MM.1S (cell line): ENCODE data around the gene PTGER2.

Source experiments
- DNase-seq: peaks from one replicate; pipeline ENCODE4 v3.0.0-alpha.2; 2015
- H2AFZ ChIP-seq: fragments of 300-600 bp; sonication (generic); 2 replicates; pipeline ENCODE4 v1.6.0; 2016; ENCODE audit warnings: antibody characterized with exemption, low read length
- H3F3A ChIP-seq: fragments of 300-600 bp; sonication (generic); 2 replicates; pipeline ENCODE4 v1.6.1; 2016; ENCODE audit warnings: mild to moderate bottlenecking, antibody characterized with exemption, low read length, moderate library complexity, mixed read lengths; ENCODE audit not compliant: insufficient read depth
- H3K27ac ChIP-seq: fragments of 300-600 bp; sonication (generic); 2 replicates; pipeline ENCODE4 v1.5.1; 2016; ENCODE audit warnings: mild to moderate bottlenecking, low read length
- H3K27me3 ChIP-seq: fragments of 300-600 bp; sonication (generic); replicated peaks from 2 replicates; pipeline ENCODE4 v1.6.0; 2016; ENCODE audit warnings: low read length; ENCODE audit not compliant: insufficient read depth
- H3K36me3 ChIP-seq: fragments of 300-600 bp; sonication (generic); replicated peaks from 2 replicates; pipeline ENCODE4 v1.6.1; 2016; ENCODE audit warnings: mild to moderate bottlenecking, low read length, mixed read lengths; ENCODE audit not compliant: insufficient read depth
- H3K4me1 ChIP-seq: fragments of 300-600 bp; sonication (generic); 2 replicates; pipeline ENCODE4 v1.6.1; 2016; ENCODE audit warnings: low read length, mixed read lengths
- H3K4me2 ChIP-seq: fragments of 300-600 bp; sonication (generic); 2 replicates; pipeline ENCODE4 v1.6.0; 2016; ENCODE audit warnings: low read depth, low read length
- H3K4me3 ChIP-seq: fragments of 300-600 bp; sonication (generic); 2 replicates; pipeline ENCODE4 v1.5.1; 2016; ENCODE audit warnings: low read length, mixed read lengths
- H3K79me2 ChIP-seq: fragments of 300-600 bp; sonication (generic); 2 replicates; pipeline ENCODE4 v1.6.1; 2016; ENCODE audit warnings: mixed run types, low read length, mixed read lengths
- H3K9ac ChIP-seq: fragments of 300-600 bp; sonication (generic); 2 replicates; pipeline ENCODE4 v1.6.1; 2016; ENCODE audit warnings: low read length, mixed read lengths
- H3K9me2 ChIP-seq: fragments of 300-600 bp; sonication (generic); replicated peaks from 2 replicates; pipeline ENCODE4 v1.6.1; 2016; ENCODE audit warnings: mild to moderate bottlenecking, low read length, mixed read lengths; ENCODE audit not compliant: insufficient read depth
- H3K9me3 ChIP-seq: fragments of 300-600 bp; sonication (generic); replicated peaks from 2 replicates; pipeline ENCODE4 v1.6.1; 2016; ENCODE audit warnings: mild to moderate bottlenecking, low read length, mixed read lengths; ENCODE audit not compliant: insufficient read depth
- H4K20me1 ChIP-seq: fragments of 300-600 bp; sonication (generic); 2 replicates; pipeline ENCODE4 v1.6.1; 2016; ENCODE audit warnings: mild to moderate bottlenecking, low read length, moderate library complexity, mixed read lengths; ENCODE audit not compliant: insufficient read depth
- CTCF ChIP-seq: fragments of 300-600 bp; sonication (generic); IDR thresholded peaks from 2 replicates; pipeline ENCODE4 v1.5.1; 2016; ENCODE audit warnings: antibody characterized with exemption, low read length, mixed read lengths
- EZH2 ChIP-seq: fragments of 300-600 bp; sonication (generic); optimal IDR thresholded peaks from 2 replicates; pipeline ENCODE3; 2017; ENCODE audit warnings: low read depth, mild to moderate bottlenecking, antibody characterized with exemption, low read length, mixed read lengths
- EZH2phosphoT487 ChIP-seq: fragments of 300-600 bp; sonication (generic); IDR thresholded peaks from 2 replicates; pipeline ENCODE4 v1.6.1; 2018; ENCODE audit warnings: antibody characterized with exemption, low read length

PTGER2 gene

DNA sequence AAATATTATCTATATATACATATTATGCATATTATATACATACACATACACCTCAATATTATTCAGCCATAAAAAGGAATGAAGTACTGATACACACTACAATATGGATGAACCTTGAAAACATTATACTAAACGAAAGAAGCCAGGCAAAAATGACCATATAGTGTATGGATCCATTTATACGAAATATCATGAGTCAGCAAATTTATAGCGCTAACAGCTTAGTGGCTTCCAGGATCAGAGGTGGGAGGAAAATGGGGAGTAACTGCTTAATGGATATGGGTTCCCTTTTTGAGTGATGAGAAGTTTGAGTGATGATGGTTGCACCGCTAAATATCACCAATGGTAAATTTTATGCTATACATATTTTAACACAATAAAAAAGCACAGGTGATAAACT, 32.7 kb downstream of the PTGER2 start:
- H2AFZ ChIP-seq: no peak overlapping the region
- no peak for DNase-seq
- H3K36me3 ChIP-seq: no peaks in the 10 kb centered on the region
- no peak overlapping the region for H3K4me2 ChIP-seq
- no peak overlapping the region for H3K27ac ChIP-seq
- H3K9me3 ChIP-seq: no peaks in the 10 kb centered on the region
- no peaks in the 10 kb centered on the region for H3K4me1 ChIP-seq
- H3K79me2 ChIP-seq: no peaks in the 10 kb centered on the region
- no peaks in the 10 kb centered on the region for H3K9me2 ChIP-seq
- no peaks in the 10 kb centered on the region for H4K20me1 ChIP-seq
- H3K27me3 ChIP-seq: no peaks in the 10 kb centered on the region
- no peak overlapping the region for H3K4me3 ChIP-seq
- no peaks in the 10 kb centered on the region for H3F3A ChIP-seq
- TF ChIP-seq EZH2 (no peak), EZH2phosphoT487 (no peak), CTCF (no peak)
- H3K9ac ChIP-seq: no peak overlapping the region

- DNase-seq: no peak
- no peak overlapping the region for H3K9ac ChIP-seq
- H3F3A ChIP-seq: no peaks in the 10 kb centered on the region
- H4K20me1 ChIP-seq: no peaks in the 10 kb centered on the region
- no peaks in the 10 kb centered on the region for H3K36me3 ChIP-seq
- no peaks in the 10 kb centered on the region for H3K4me1 ChIP-seq
- H3K9me2 ChIP-seq: no peaks in the 10 kb centered on the region
- no peak overlapping the region for H2AFZ ChIP-seq
- no peak overlapping the region for H3K4me3 ChIP-seq
- H3K27me3 ChIP-seq: no peaks in the 10 kb centered on the region
- no peak overlapping the region for H3K4me2 ChIP-seq
- no peak overlapping the region for H3K27ac ChIP-seq
- no peak for TF ChIP-seq CTCF
- no peak for TF ChIP-seq EZH2phosphoT487
- TF ChIP-seq EZH2: no peak
- no peaks in the 10 kb centered on the region for H3K79me2 ChIP-seq
- H3K9me3 ChIP-seq: no peaks in the 10 kb centered on the region
Measured at GRCh38 chr14:52348279-52348678, 34.2 kb downstream of the PTGER2 start.

DNA sequence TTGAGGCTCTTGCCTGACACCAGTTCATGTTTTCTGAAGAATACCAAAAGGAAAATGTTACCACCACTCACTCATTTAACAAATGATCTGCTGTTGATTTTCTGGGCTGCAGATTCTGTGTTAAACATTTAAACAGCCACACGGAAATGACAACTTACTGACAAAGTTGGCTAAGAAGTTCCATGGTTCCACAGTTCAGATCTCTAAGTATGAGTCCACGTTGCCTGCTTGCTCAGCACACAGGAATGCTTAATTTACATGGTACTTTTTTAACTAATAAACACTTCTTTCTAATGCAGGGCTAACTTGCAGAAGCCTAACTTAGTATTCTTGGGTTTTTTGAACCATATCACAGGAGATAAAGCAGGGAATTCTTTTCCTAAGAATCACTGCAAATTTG, 34.7 kb downstream of the PTGER2 start:
- Histone ChIP-seq H3K27ac (no peak overlapping the region), H3K9me3 (no peaks in the 10 kb centered on the region), H3K4me1 (no peaks in the 10 kb centered on the region), H3K9me2 (no peaks in the 10 kb centered on the region), H3K4me3 (no peak overlapping the region), H2AFZ (no peak overlapping the region), H3K79me2 (no peaks in the 10 kb centered on the region), H3K4me2 (no peak overlapping the region), H3F3A (no peaks in the 10 kb centered on the region), H4K20me1 (no peaks in the 10 kb centered on the region), H3K9ac (no peak overlapping the region), H3K27me3 (no peaks in the 10 kb centered on the region), H3K36me3 (no peaks in the 10 kb centered on the region)
- DNase-seq: no peak
- TF ChIP-seq EZH2: no peak
- no peak for TF ChIP-seq CTCF
- no peak for TF ChIP-seq EZH2phosphoT487
